ENCODE results near the gene BTBD7. TPM values are rescaled to one million over a fixed set of nuclear protein-coding genes. Genes with fewer than 3 reads are reported as not detected.
A peak's percentile ranks its signal among the peaks of the same experiment; 100 is the strongest.

Gene BTBD7
- polyA plus RNA-seq, 1 donor (not counting 4 experiments of a cell fraction or from before 2014, with no cell fraction given): 25.1 TPM

GRCh38 chr14:93319494-93319893, 13.3 kb downstream of the BTBD7 start:
- H3K27ac ChIP-seq (ENCODE audit: control insufficient read depth, insufficient read depth, low read length): no peak overlapping the region
- dilution Hi-C loops (cut with MboI; ENCODE audit: extremely low pct_ligation_motif_present, low sequenced_read_pairs): no loop called here
- peaks cover 26% of the 10 kb centered on the region for H3K4me1 ChIP-seq (ENCODE audit: control insufficient read depth, extremely low read depth, insufficient read depth, low read length)
- peaks cover 7% of the 10 kb centered on the region for H3K9me1 ChIP-seq (ENCODE audit: control insufficient read depth, extremely low read depth, insufficient read depth, low read length)
- H3K9ac ChIP-seq (ENCODE audit: control insufficient read depth, extremely low read depth, insufficient read depth, low read length): no peak overlapping the region
- H3K4me2 ChIP-seq (ENCODE audit: control insufficient read depth, extremely low read depth, insufficient read depth, low read depth, low read length): no peak overlapping the region
- H3K27me3 ChIP-seq (ENCODE audit: control insufficient read depth, extremely low read depth, insufficient read depth, low read length): no peaks in the 10 kb centered on the region
- H3K36me3 ChIP-seq (ENCODE audit: control insufficient read depth in 2 of 2, extremely low read depth in 1 of 2, insufficient read depth in 2 of 2, low read length in 2 of 2): peaks cover 6 to 12% of the 10 kb centered on the region in 2 experiments
- no peak for DNase-seq (ENCODE audit: low read depth, low spot score)
- no peaks in the 10 kb centered on the region for H3K9me3 ChIP-seq (ENCODE audit: control insufficient read depth, low read depth, low read length)
- TF ChIP-seq EZH2 (IDR thresholded peaks at IDR 0.05; ENCODE audit: low read length) (no peak), CTCF (optimal IDR thresholded peaks at IDR 0.05 in 1 of 3, IDR thresholded peaks at IDR 0.05 in 1 of 3, conservative IDR thresholded peaks at IDR 0.05 in 1 of 3; ENCODE audit: extremely low read depth in 1 of 3, insufficient read depth in 2 of 3, low read length in 3 of 3) (no peak)
- peaks cover 95% of the 10 kb centered on the region for H3K79me2 ChIP-seq (ENCODE audit: control insufficient read depth, insufficient read depth, low read length)
- peaks cover 6% of the 10 kb centered on the region for H4K20me1 ChIP-seq (ENCODE audit: control insufficient read depth, extremely low read depth, insufficient read depth, low read length)
- no peak for FAIRE-seq
- no peak overlapping the region for H2AFZ ChIP-seq (ENCODE audit: control insufficient read depth, low read length)
- no peak overlapping the region for H3K4me3 ChIP-seq (ENCODE audit: control insufficient read depth in 2 of 3, extremely low read depth in 1 of 3, insufficient read depth in 2 of 3, low read depth in 1 of 3, low read length in 3 of 3)

GRCh38 chr14:93318927-93319326, 13.9 kb downstream of the BTBD7 start:
- TF ChIP-seq EZH2 (IDR thresholded peaks at IDR 0.05; ENCODE audit: low read length) (no peak), CTCF (optimal IDR thresholded peaks at IDR 0.05 in 1 of 3, IDR thresholded peaks at IDR 0.05 in 1 of 3, conservative IDR thresholded peaks at IDR 0.05 in 1 of 3; ENCODE audit: extremely low read depth in 1 of 3, insufficient read depth in 2 of 3, low read length in 3 of 3) (no peak)
- H3K9me3 ChIP-seq (ENCODE audit: control insufficient read depth, low read depth, low read length): no peaks in the 10 kb centered on the region
- H3K27me3 ChIP-seq (ENCODE audit: control insufficient read depth, extremely low read depth, insufficient read depth, low read length): no peaks in the 10 kb centered on the region
- peaks cover 7% of the 10 kb centered on the region for H3K9me1 ChIP-seq (ENCODE audit: control insufficient read depth, extremely low read depth, insufficient read depth, low read length)
- FAIRE-seq: no peak
- no peak overlapping the region for H3K4me3 ChIP-seq (ENCODE audit: control insufficient read depth in 2 of 3, extremely low read depth in 1 of 3, insufficient read depth in 2 of 3, low read depth in 1 of 3, low read length in 3 of 3)
- H3K9ac ChIP-seq (ENCODE audit: control insufficient read depth, extremely low read depth, insufficient read depth, low read length): no peak overlapping the region
- peak overlapping the region; percentile 3 for H3K4me2 ChIP-seq (ENCODE audit: control insufficient read depth, extremely low read depth, insufficient read depth, low read depth, low read length)
- peaks cover 24% of the 10 kb centered on the region for H3K4me1 ChIP-seq (ENCODE audit: control insufficient read depth, extremely low read depth, insufficient read depth, low read length)
- H3K27ac ChIP-seq (ENCODE audit: control insufficient read depth, insufficient read depth, low read length): no peak overlapping the region
- no peak for DNase-seq (ENCODE audit: low read depth, low spot score)
- H2AFZ ChIP-seq (ENCODE audit: control insufficient read depth, low read length): no peak overlapping the region
- H3K79me2 ChIP-seq (ENCODE audit: control insufficient read depth, insufficient read depth, low read length): peaks cover 94% of the 10 kb centered on the region
- peaks cover 6% of the 10 kb centered on the region for H4K20me1 ChIP-seq (ENCODE audit: control insufficient read depth, extremely low read depth, insufficient read depth, low read length)
- dilution Hi-C loops (cut with MboI; ENCODE audit: extremely low pct_ligation_motif_present, low sequenced_read_pairs): no loop called here
- peaks cover 2 to 8% of the 10 kb centered on the region in 2 experiments for H3K36me3 ChIP-seq (ENCODE audit: control insufficient read depth in 2 of 2, extremely low read depth in 1 of 2, insufficient read depth in 2 of 2, low read length in 2 of 2)
